ENCODE data around the gene VAC14. TPM values are rescaled to one million over a fixed set of nuclear protein-coding genes. Genes with fewer than 3 reads are reported as not detected.

The VAC14 gene
- total RNA-seq, 2 donors from 2014 or later: 26.5 to 27.7 TPM

DNA sequence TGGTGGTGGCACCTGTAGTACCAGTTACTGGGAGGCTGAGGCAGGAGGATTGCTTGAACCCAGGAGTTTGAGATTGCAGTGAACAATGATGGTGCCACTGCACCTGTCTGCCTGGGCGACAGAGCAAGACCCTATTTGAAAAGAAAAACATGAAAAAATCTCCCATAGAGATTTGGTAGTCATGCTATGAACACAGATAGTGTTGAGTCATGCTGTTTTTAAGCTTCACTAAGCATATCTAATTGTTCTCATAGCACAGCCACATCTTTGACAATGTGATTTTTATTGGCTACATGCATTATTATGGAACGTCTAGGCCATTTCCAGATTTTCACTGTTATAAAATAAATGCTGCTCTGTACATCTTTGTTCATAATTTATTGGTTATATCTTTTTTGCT, 148.6 kb downstream of the VAC14 start:
- H3K36me3 ChIP-seq (replicated peaks in 1 of 2; ENCODE audit: insufficient read depth in 1 of 2, low read depth in 2 of 2): no peaks in the 10 kb centered on the region
- H3K4me3 ChIP-seq: no peak overlapping the region
- DNase-seq (no peak), ATAC-seq (no peak)
- no peak overlapping the region for H3K27ac ChIP-seq
- no peaks in the 10 kb centered on the region for H3K9me3 ChIP-seq
- H3K4me1 ChIP-seq: peaks cover 4% of the 10 kb centered on the region
- H3K27me3 ChIP-seq: no peaks in the 10 kb centered on the region
- TF ChIP-seq POLR2A (IDR thresholded peaks at IDR 0.05): no peak
- TF ChIP-seq, protein P1, sequence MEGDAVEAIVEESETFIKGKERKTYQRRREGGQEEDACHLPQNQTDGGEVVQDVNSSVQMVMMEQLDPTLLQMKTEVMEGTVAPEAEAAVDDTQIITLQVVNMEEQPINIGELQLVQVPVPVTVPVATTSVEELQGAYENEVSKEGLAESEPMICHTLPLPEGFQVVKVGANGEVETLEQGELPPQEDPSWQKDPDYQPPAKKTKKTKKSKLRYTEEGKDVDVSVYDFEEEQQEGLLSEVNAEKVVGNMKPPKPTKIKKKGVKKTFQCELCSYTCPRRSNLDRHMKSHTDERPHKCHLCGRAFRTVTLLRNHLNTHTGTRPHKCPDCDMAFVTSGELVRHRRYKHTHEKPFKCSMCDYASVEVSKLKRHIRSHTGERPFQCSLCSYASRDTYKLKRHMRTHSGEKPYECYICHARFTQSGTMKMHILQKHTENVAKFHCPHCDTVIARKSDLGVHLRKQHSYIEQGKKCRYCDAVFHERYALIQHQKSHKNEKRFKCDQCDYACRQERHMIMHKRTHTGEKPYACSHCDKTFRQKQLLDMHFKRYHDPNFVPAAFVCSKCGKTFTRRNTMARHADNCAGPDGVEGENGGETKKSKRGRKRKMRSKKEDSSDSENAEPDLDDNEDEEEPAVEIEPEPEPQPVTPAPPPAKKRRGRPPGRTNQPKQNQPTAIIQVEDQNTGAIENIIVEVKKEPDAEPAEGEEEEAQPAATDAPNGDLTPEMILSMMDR (IDR thresholded peaks at IDR 0.05): no peak
- 74 to 85% methylated on average over 2 of the region's 2 CpGs for WGBS, 2 donors
- intact Hi-C loops (cut with DNase I): loop anchor here (5.0 to 10.0 kb wide), 2 partner anchors 120 to 258 kb away; no protein-coding TSS in a partner anchor

DNA sequence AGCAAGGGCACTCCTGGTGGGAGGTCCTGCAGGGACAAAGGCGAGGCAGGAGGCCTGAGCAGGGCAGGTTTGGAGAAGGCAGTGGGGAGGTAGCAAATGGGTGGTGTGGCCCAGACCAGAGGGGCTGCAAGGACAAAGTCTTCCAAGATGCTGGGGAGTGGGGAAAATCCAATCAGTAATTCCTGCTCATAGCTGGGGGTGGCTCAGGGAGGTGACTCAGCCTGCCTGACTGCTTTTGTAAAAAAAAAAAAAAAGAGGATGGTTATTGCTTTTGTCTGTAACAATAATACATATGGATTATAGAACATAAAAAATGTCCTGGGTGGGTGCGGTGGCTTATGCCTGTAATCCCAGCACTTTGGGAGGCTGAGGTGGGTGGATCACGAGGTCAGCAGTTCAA, 149.4 kb downstream of the VAC14 start:
- Histone ChIP-seq H3K27ac (no peak overlapping the region), H3K27me3 (no peaks in the 10 kb centered on the region), H3K9me3 (no peaks in the 10 kb centered on the region), H3K4me3 (no peak overlapping the region), H3K36me3 (replicated peaks in 1 of 2; ENCODE audit: insufficient read depth in 1 of 2, low read depth in 2 of 2) (no peaks in the 10 kb centered on the region), H3K4me1 (peaks cover 4% of the 10 kb centered on the region)
- 84 to 94% methylated on average over 3 of the region's 3 CpGs for WGBS, 2 donors
- ATAC-seq (no peak), DNase-seq (no peak)
- intact Hi-C loops (cut with DNase I): loop anchor here (5.0 to 10.0 kb wide), 2 partner anchors 119 to 257 kb away; no protein-coding TSS in a partner anchor
- TF ChIP-seq, protein P1 (IDR thresholded peaks at IDR 0.05): no peak
- TF ChIP-seq POLR2A (IDR thresholded peaks at IDR 0.05): no peak

DNA sequence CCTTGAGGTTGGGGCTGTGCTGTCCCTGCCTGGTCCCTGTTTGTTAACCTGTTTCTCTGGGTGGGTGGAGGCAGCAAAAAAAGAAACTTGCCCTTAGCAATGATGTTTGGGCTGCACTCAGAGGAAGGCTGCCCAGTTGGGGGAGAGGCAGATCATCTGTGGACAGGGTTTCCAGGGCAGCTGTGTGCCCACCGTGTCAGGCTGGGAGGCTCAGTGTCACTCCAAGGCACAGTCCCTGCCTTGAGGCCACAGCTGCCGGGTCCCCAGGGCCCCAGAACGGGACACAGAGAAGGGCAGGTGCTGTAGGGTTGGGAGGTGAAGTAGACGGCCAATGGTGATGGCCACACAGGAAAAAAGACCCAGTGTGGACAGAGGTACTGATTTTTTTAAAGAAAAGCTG, 150.7 kb downstream of the VAC14 start:
- DNase-seq: no peak
- WGBS, 2 donors: 63 to 72% methylated on average over 4 of the region's 4 CpGs
- intact Hi-C loops (cut with DNase I): loop anchor here (5.0 to 10.0 kb wide), 2 partner anchors 118 to 255 kb away; no protein-coding TSS in a partner anchor
- no peaks in the 10 kb centered on the region for H3K9me3 ChIP-seq
- no peak overlapping the region for H3K27ac ChIP-seq
- H3K4me3 ChIP-seq: no peak overlapping the region
- ATAC-seq: no peak
- H3K27me3 ChIP-seq: no peaks in the 10 kb centered on the region
- H3K36me3 ChIP-seq (replicated peaks in 1 of 2; ENCODE audit: insufficient read depth in 1 of 2, low read depth in 2 of 2): no peaks in the 10 kb centered on the region
- TF ChIP-seq, protein P1 (IDR thresholded peaks at IDR 0.05): no peak
- TF ChIP-seq POLR2A (IDR thresholded peaks at IDR 0.05): no peak
- peaks cover 4% of the 10 kb centered on the region for H3K4me1 ChIP-seq

DNA sequence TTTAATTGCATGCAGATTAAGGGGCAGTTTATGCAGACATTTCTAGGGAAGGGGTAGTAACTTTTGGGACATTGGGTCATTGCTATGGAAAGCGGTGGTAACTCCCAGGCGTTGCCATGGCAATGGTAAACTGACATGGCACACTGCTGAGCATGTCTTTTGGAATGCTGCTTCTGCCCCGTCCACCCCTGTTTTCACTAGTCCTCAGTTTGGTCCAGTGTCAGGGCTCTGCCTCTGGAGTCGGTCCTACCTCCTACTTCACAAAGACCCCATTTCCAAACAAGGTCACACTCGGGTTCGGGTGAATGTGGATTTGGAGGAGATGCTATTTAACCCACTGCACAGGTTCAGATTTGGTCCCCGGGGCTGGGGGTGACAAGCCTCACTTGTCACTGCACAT, 151.7 kb downstream of the VAC14 start:
- WGBS, 2 donors: 69 to 75% methylated on average over 6 to 7 of the region's 7 CpGs
- TF ChIP-seq POLR2A (IDR thresholded peaks at IDR 0.05): no peak
- TF ChIP-seq, protein P1 (IDR thresholded peaks at IDR 0.05): no peak
- ATAC-seq: no peak

DNA sequence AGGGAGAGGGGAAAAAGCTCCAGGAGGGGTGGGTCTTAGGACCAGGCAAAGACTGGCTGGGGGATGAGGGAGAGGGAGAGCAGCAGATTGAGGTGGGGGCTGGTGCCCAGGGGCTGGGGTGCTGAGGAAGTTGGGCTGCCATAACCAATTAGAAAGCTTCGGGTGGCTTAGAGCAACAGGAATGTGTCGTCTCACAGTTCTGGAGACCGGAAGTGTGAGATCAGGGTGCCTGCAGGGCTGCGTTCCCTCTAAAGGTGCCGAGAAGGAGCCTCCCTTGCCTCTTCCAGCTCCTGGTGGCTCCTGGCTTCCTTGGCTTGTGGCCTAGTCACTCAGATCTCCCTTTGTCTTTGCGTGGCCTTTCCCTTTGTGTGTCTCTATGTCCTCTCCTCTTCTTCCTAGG, 152.4 kb downstream of the VAC14 start:
- no peak for ATAC-seq
- H3K27me3 ChIP-seq: no peaks in the 10 kb centered on the region
- H3K36me3 ChIP-seq (replicated peaks in 1 of 2; ENCODE audit: insufficient read depth in 1 of 2, low read depth in 2 of 2): no peaks in the 10 kb centered on the region
- no peaks in the 10 kb centered on the region for H3K9me3 ChIP-seq
- H3K27ac ChIP-seq: no peak overlapping the region
- TF ChIP-seq, protein P1 (IDR thresholded peaks at IDR 0.05): no peak
- TF ChIP-seq POLR2A (IDR thresholded peaks at IDR 0.05): no peak
- DNase-seq: no peak
- no peaks in the 10 kb centered on the region for H3K4me1 ChIP-seq
- 90 to 92% methylated on average over 6 of the region's 6 CpGs for WGBS, 2 donors
- H3K4me3 ChIP-seq: no peak overlapping the region
- intact Hi-C loops (cut with DNase I): no loop called here

More for the DNA sequence above, 151.7 kb downstream of the VAC14 start:
- Histone ChIP-seq H3K36me3 (replicated peaks in 1 of 2; ENCODE audit: insufficient read depth in 1 of 2, low read depth in 2 of 2) (no peaks in the 10 kb centered on the region), H3K9me3 (no peaks in the 10 kb centered on the region), H3K4me3 (no peak overlapping the region), H3K27ac (no peak overlapping the region), H3K4me1 (peaks cover 4% of the 10 kb centered on the region), H3K27me3 (no peaks in the 10 kb centered on the region)
- DNase-seq: no peak
- intact Hi-C loops (cut with DNase I): no loop called here
